ENCODE data around the gene HDLBP. TPM values are rescaled to one million over a fixed set of nuclear protein-coding genes. Genes with fewer than 3 reads are reported as not detected.

The HDLBP gene
- total RNA-seq, 1 experiment from 2014 or later: 908 TPM

DNA sequence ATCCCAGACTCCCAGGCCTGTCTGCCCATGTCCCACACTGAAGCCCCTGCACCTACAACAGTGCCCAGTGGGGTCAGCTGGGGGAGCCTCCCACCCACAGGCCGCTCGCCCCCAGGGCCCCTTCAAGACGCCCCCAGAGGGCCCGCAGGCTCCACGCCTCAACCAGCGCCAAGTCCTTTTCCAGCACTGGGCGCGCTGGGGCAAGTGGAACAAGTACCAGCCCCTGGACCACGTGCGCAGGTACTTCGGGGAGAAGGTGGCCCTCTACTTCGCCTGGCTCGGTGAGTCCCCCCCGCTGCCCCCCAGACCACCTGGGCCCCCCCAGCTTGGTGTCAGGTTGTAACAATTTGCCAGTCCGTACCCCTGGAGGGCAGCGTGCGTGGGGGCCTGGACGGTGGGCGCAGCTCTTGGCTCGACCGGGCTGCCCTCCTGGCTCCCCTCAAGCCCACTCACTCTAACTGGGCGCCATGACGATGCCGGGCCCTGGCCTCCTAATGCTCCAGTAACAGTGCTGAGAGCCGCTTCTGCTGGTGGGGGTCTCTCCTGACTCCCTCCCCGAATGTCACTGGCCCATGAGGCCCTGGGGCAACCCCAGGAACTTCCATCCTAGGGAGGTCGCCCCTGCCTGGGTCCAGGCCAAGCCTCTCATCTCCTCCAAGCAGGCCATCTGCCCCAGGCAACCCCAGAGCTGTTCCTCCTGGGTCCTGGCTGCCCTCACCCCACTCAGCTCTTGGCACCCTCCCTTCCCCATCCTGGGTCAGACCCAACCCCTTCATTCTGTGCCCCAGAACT lies 112.1 kb downstream of the HDLBP start:
- intact Hi-C loops (cut with micrococcal nuclease; ENCODE audit: unreplicated experiment): no loop called here
- Histone ChIP-seq H3K79me2 (ENCODE audit: low read depth) (no peaks in the 10 kb centered on the region), H3K27ac (no peak overlapping the region), H3K9me2 (ENCODE audit: insufficient read depth) (no peaks in the 10 kb centered on the region), H3K9me3 (ENCODE audit: insufficient read depth, low read depth) (no peaks in the 10 kb centered on the region), H3K4me1 (replicated peaks; ENCODE audit: insufficient read depth) (no peaks in the 10 kb centered on the region), H3F3A (ENCODE audit: insufficient read depth, low read depth) (peaks cover 7% of the 10 kb centered on the region; the same call in 1 of the 2 replicates), H3K36me3 (ENCODE audit: low read depth) (no peaks in the 10 kb centered on the region), H4K20me1 (ENCODE audit: insufficient read depth) (no peaks in the 10 kb centered on the region), H2AFZ (no peak overlapping the region), H3K4me2 (no peak overlapping the region), H3K4me3 (no peak overlapping the region), H3K27me3 (ENCODE audit: insufficient read depth, low read depth) (peaks cover 6% of the 10 kb centered on the region)
- ChIA-PET CTCF (no interaction called here), POLR2A (ENCODE audit: unreplicated experiment) (no interaction called here)
- no TSS peak for BruUV-seq (replicated peaks)
- DNase-seq: no peak
- TF ChIP-seq EZH2 (IDR thresholded peaks at IDR 0.05; ENCODE audit: low read depth): no peak
- TF ChIP-seq, protein P1, sequence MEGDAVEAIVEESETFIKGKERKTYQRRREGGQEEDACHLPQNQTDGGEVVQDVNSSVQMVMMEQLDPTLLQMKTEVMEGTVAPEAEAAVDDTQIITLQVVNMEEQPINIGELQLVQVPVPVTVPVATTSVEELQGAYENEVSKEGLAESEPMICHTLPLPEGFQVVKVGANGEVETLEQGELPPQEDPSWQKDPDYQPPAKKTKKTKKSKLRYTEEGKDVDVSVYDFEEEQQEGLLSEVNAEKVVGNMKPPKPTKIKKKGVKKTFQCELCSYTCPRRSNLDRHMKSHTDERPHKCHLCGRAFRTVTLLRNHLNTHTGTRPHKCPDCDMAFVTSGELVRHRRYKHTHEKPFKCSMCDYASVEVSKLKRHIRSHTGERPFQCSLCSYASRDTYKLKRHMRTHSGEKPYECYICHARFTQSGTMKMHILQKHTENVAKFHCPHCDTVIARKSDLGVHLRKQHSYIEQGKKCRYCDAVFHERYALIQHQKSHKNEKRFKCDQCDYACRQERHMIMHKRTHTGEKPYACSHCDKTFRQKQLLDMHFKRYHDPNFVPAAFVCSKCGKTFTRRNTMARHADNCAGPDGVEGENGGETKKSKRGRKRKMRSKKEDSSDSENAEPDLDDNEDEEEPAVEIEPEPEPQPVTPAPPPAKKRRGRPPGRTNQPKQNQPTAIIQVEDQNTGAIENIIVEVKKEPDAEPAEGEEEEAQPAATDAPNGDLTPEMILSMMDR (conservative IDR thresholded peaks at IDR 0.05): no peak

DNA sequence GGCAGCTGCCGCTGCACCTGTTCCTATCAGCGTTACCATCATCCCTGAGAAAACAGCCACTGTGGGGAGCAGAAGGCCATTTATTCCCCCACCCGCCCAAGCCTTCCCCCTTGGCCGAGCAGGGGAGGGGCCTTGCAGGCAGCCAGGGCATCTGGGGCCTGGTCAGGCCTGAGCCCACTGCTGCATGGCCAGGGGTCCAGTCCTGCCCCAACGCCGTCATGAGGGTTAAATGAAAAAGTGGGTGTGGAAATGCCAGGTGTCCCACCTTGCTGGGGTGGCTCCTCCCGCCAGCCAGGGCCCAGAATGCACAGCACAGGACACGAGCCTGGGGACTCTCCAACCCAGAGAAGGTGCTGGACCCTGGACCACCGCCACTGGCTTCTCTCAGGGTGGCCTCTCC lies 112.8 kb downstream of the HDLBP start:
- POLR2A ChIA-PET (ENCODE audit: unreplicated experiment): no interaction called here
- no peak for DNase-seq
- Histone ChIP-seq H3K4me1 (replicated peaks; ENCODE audit: insufficient read depth) (no peaks in the 10 kb centered on the region), H3K9me2 (ENCODE audit: insufficient read depth) (no peaks in the 10 kb centered on the region), H3K36me3 (ENCODE audit: low read depth) (no peaks in the 10 kb centered on the region), H4K20me1 (ENCODE audit: insufficient read depth) (no peaks in the 10 kb centered on the region), H3K27me3 (ENCODE audit: insufficient read depth, low read depth) (0 out of 2 replicates have a peak, but pooled peaks cover under 1% of the 10 kb centered on the region), H3K9me3 (ENCODE audit: insufficient read depth, low read depth) (no peaks in the 10 kb centered on the region), H3K27ac (no peak overlapping the region), H3K4me3 (no peak overlapping the region), H2AFZ (no peak overlapping the region), H3K79me2 (ENCODE audit: low read depth) (no peaks in the 10 kb centered on the region), H3K4me2 (no peak overlapping the region), H3F3A (ENCODE audit: insufficient read depth, low read depth) (no peaks in the 10 kb centered on the region; the same call in 1 of the 2 replicates)
- no TSS peak for BruUV-seq (replicated peaks)
- TF ChIP-seq, protein P1 (conservative IDR thresholded peaks at IDR 0.05): no peak
- no peak for TF ChIP-seq EZH2 (IDR thresholded peaks at IDR 0.05; ENCODE audit: low read depth)
- intact Hi-C loops (cut with micrococcal nuclease; ENCODE audit: unreplicated experiment): no loop called here
- CTCF ChIA-PET: no interaction called here

DNA sequence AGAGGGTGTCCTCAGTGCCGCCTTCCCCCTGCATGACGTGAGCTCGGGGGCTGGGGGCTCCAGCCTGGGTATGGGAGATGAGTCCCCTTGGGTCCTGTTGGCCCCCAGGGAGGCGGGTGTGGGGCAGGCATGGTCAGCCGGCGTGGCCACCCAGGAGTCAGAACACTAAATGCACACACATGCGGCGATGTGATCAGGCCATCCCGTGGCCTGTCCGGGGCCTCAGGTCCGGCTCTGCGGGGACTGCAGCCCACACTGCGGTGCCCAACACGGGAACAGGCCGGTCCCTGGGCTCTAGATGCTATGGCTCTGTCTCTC lies 113.2 kb downstream of the HDLBP start:
- DNase-seq: no peak
- Histone ChIP-seq H3K27ac (no peak overlapping the region), H3K79me2 (ENCODE audit: low read depth) (no peaks in the 10 kb centered on the region), H3F3A (ENCODE audit: insufficient read depth, low read depth) (no peaks in the 10 kb centered on the region), H3K27me3 (ENCODE audit: insufficient read depth, low read depth) (no peaks in the 10 kb centered on the region), H3K9me3 (ENCODE audit: insufficient read depth, low read depth) (no peaks in the 10 kb centered on the region), H3K36me3 (ENCODE audit: low read depth) (no peaks in the 10 kb centered on the region), H2AFZ (no peak overlapping the region), H3K4me1 (replicated peaks; ENCODE audit: insufficient read depth) (no peaks in the 10 kb centered on the region), H3K4me2 (no peak overlapping the region), H3K9me2 (ENCODE audit: insufficient read depth) (no peaks in the 10 kb centered on the region), H3K4me3 (no peak overlapping the region), H4K20me1 (ENCODE audit: insufficient read depth) (no peaks in the 10 kb centered on the region)
- CTCF ChIA-PET: no interaction called here
- BruUV-seq (replicated peaks): no TSS peak
- TF ChIP-seq, protein P1 (conservative IDR thresholded peaks at IDR 0.05): no peak
- TF ChIP-seq EZH2 (IDR thresholded peaks at IDR 0.05; ENCODE audit: low read depth): no peak
- intact Hi-C loops (cut with micrococcal nuclease; ENCODE audit: unreplicated experiment): no loop called here
- POLR2A ChIA-PET (ENCODE audit: unreplicated experiment): no interaction called here

Data from PC-9 (cell line).